ENCODE measurements around the gene FAM117A. TPM values are rescaled to one million over a fixed set of nuclear protein-coding genes. Genes with fewer than 3 reads are reported as not detected.
A peak's percentile ranks its signal among the peaks of the same experiment; 100 is the strongest.

FAM117A gene
- total and polyA plus RNA-seq, 3 experiments from 2014 or later, result 21.8 to 85.0 (median 24.8) TPM

GRCh38 chr17:49705254-49705653 lies 58.7 kb downstream of the FAM117A start:
- DNase-seq, result no peak
- H3K36me3 Mint-ChIP-seq, result peaks cover 0 to 85% (median 14%) of the 10 kb centered on the region in 3 donors
- no peaks in the 10 kb centered on the region for H3K9me3 Mint-ChIP-seq
- Histone ChIP-seq H3K4me3 (ENCODE audit: low read length) (no peak overlapping the region), H3K27ac (ENCODE audit: low read depth, low read length) (no peak overlapping the region), H3K9me3 (ENCODE audit: low read length) (no peaks in the 10 kb centered on the region), H3K4me1 (ENCODE audit: insufficient read depth, low read length) (peaks cover 26% of the 10 kb centered on the region), H3K36me3 (ENCODE audit: insufficient read depth, low read length) (peaks cover 41% of the 10 kb centered on the region), H3K27me3 (ENCODE audit: insufficient read depth, low read length, poor library complexity, severe bottlenecking) (no peaks in the 10 kb centered on the region)
- CTCF ChIA-PET, result interaction anchor here (1.4 to 5.6 kb wide), 3 partner anchors 9 to 135 kb away, joined by 3 to 38 read pairs (median 6); no protein-coding TSS in a partner anchor
- peak overlapping the region; percentile 56 to 99 (median 82) for H3K27ac Mint-ChIP-seq
- peaks cover 40 to 52% (median 50%) of the 10 kb centered on the region in 3 donors for H3K4me1 Mint-ChIP-seq
- peak overlapping the region; percentile 11 to 90 (median 69) for H3K4me3 Mint-ChIP-seq
- H3K27me3 Mint-ChIP-seq, result peaks cover 0 to 2% of the 10 kb centered on the region in 2 donors
- POLR2A ChIA-PET, result no interaction called here

GRCh38 chr17:49703557-49704277 lies 60.2 kb downstream of the FAM117A start:
- DNase-seq, result no peak
- H3K4me3 ChIP-seq (ENCODE audit: low read length), result no peak overlapping the region
- H3K36me3 Mint-ChIP-seq, result peaks cover 3 to 82% (median 16%) of the 10 kb centered on the region in 3 donors
- peaks cover 41% of the 10 kb centered on the region for H3K36me3 ChIP-seq (ENCODE audit: insufficient read depth, low read length)
- no peak overlapping the region for H3K27ac ChIP-seq (ENCODE audit: low read depth, low read length)
- POLR2A ChIA-PET, result interaction anchor here (0.6 to 0.7 kb wide), 3 partner anchors 16 to 846 kb away, joined by 3 to 8 read pairs (median 5); partner anchors contain the start of gene FAM117A
- H3K27ac Mint-ChIP-seq, result peak overlapping the region in 4 of 8 donors; percentile 36 to 66 (median 62)
- peaks cover 0 to 2% of the 10 kb centered on the region in 2 donors for H3K27me3 Mint-ChIP-seq
- no peaks in the 10 kb centered on the region for H3K27me3 ChIP-seq (ENCODE audit: insufficient read depth, low read length, poor library complexity, severe bottlenecking)
- H3K4me3 Mint-ChIP-seq, result peak overlapping the region in 1 of 7 donors; percentile 21
- no peaks in the 10 kb centered on the region for H3K9me3 Mint-ChIP-seq
- peaks cover 22% of the 10 kb centered on the region for H3K4me1 ChIP-seq (ENCODE audit: insufficient read depth, low read length)
- no peaks in the 10 kb centered on the region for H3K9me3 ChIP-seq (ENCODE audit: low read length)
- peaks cover 30 to 43% (median 42%) of the 10 kb centered on the region in 3 donors for H3K4me1 Mint-ChIP-seq
- CTCF ChIA-PET, result interaction anchor here (0.9 to 5.6 kb wide), 5 partner anchors 8 to 148 kb away, joined by 3 to 38 read pairs (median 6); partner anchors contain the start of gene NXPH3

- Histone ChIP-seq H3K27me3 (ENCODE audit: insufficient read depth, low read length, poor library complexity, severe bottlenecking) (no peaks in the 10 kb centered on the region), H3K27ac (ENCODE audit: low read depth, low read length) (no peak overlapping the region), H3K4me1 (ENCODE audit: insufficient read depth, low read length) (peaks cover 14% of the 10 kb centered on the region), H3K36me3 (ENCODE audit: insufficient read depth, low read length) (peaks cover 41% of the 10 kb centered on the region), H3K4me3 (ENCODE audit: low read length) (no peak overlapping the region), H3K9me3 (ENCODE audit: low read length) (no peaks in the 10 kb centered on the region)
- Mint-ChIP-seq H3K9me3 (no peaks in the 10 kb centered on the region), H3K4me1 (peaks cover 18 to 29% (median 28%) of the 10 kb centered on the region in 3 donors), H3K36me3 (peaks cover 3 to 62% (median 16%) of the 10 kb centered on the region in 3 donors), H3K4me3 (no peak overlapping the region), H3K27me3 (no peaks in the 10 kb centered on the region), H3K27ac (peak overlapping the region in 1 of 8 donors; percentile 55)
- POLR2A ChIA-PET, result no interaction called here
- CTCF ChIA-PET, result interaction anchor here (1.3 to 1.8 kb wide), 2 partner anchors 9 to 131 kb away, joined by 3 to 12 read pairs; no protein-coding TSS in a partner anchor
- DNase-seq, result no peak
Measured at GRCh38 chr17:49700960-49701359, 63.0 kb downstream of the FAM117A start.

GRCh38 chr17:49699966-49700575 lies 63.9 kb downstream of the FAM117A start:
- Histone ChIP-seq H3K9me3 (ENCODE audit: low read length) (no peaks in the 10 kb centered on the region), H3K4me1 (ENCODE audit: insufficient read depth, low read length) (peaks cover 17% of the 10 kb centered on the region), H3K4me3 (ENCODE audit: low read length) (no peak overlapping the region), H3K27me3 (ENCODE audit: insufficient read depth, low read length, poor library complexity, severe bottlenecking) (no peaks in the 10 kb centered on the region), H3K27ac (ENCODE audit: low read depth, low read length) (no peak overlapping the region), H3K36me3 (ENCODE audit: insufficient read depth, low read length) (peaks cover 32% of the 10 kb centered on the region)
- DNase-seq, result no peak
- H3K27ac Mint-ChIP-seq, result peak overlapping the region in 4 of 8 donors; percentile 17 to 84 (median 46)
- H3K36me3 Mint-ChIP-seq, result peaks cover 3 to 54% (median 15%) of the 10 kb centered on the region in 3 donors
- H3K4me1 Mint-ChIP-seq, result peaks cover 21 to 29% (median 29%) of the 10 kb centered on the region in 3 donors
- ChIA-PET CTCF (interaction anchor here (1.3 to 1.8 kb wide), 3 partner anchors 8 to 130 kb away, joined by 3 to 12 read pairs (median 3); no protein-coding TSS in a partner anchor), POLR2A (interaction anchor here (0.6 to 1.2 kb wide), 2 partner anchors 118 to 199 kb away, joined by 3 read pairs; no protein-coding TSS in a partner anchor)
- no peak overlapping the region for H3K4me3 Mint-ChIP-seq
- H3K9me3 Mint-ChIP-seq, result no peaks in the 10 kb centered on the region
- no peaks in the 10 kb centered on the region for H3K27me3 Mint-ChIP-seq

GRCh38 chr17:49698005-49698404 lies 65.9 kb downstream of the FAM117A start:
- Mint-ChIP-seq H3K4me3 (no peak overlapping the region), H3K27me3 (no peaks in the 10 kb centered on the region), H3K36me3 (peaks cover 3 to 34% (median 12%) of the 10 kb centered on the region in 3 donors), H3K27ac (peak overlapping the region in 4 of 8 donors; percentile 23 to 72 (median 42)), H3K4me1 (peaks cover 24 to 27% (median 27%) of the 10 kb centered on the region in 3 donors), H3K9me3 (no peaks in the 10 kb centered on the region)
- H3K27me3 ChIP-seq (ENCODE audit: insufficient read depth, low read length, poor library complexity, severe bottlenecking), result no peaks in the 10 kb centered on the region
- POLR2A ChIA-PET, result no interaction called here
- H3K4me1 ChIP-seq (ENCODE audit: insufficient read depth, low read length), result peaks cover 20% of the 10 kb centered on the region
- CTCF ChIA-PET, result interaction anchor here (0.9 to 13.0 kb wide), 8 partner anchors 9 to 300 kb away, joined by 3 to 169 read pairs (median 4); no protein-coding TSS in a partner anchor
- no peaks in the 10 kb centered on the region for H3K9me3 ChIP-seq (ENCODE audit: low read length)
- peaks cover 11% of the 10 kb centered on the region for H3K36me3 ChIP-seq (ENCODE audit: insufficient read depth, low read length)
- DNase-seq, result no peak
- no peak overlapping the region for H3K27ac ChIP-seq (ENCODE audit: low read depth, low read length)
- no peak overlapping the region for H3K4me3 ChIP-seq (ENCODE audit: low read length)

GRCh38 chr17:49696233-49696761 lies 67.6 kb downstream of the FAM117A start:
- H3K27ac Mint-ChIP-seq, result peak overlapping the region; percentile 79 to 96 (median 90)
- no peaks in the 10 kb centered on the region for H3K9me3 Mint-ChIP-seq
- ChIA-PET CTCF (interaction anchor here (0.7 to 13.0 kb wide), 25 partner anchors 8 to 164 kb away, joined by 3 to 169 read pairs (median 4); partner anchors contain the start of gene NXPH3), POLR2A (interaction anchor here (0.5 to 1.9 kb wide), 6 partner anchors 12 to 152 kb away, joined by 3 to 5 read pairs (median 4); partner anchors contain the start of gene SLC35B1)
- Histone ChIP-seq H3K9me3 (ENCODE audit: low read length) (no peaks in the 10 kb centered on the region), H3K4me1 (ENCODE audit: insufficient read depth, low read length) (peaks cover 20% of the 10 kb centered on the region), H3K27ac (ENCODE audit: low read depth, low read length) (no peak overlapping the region), H3K27me3 (ENCODE audit: insufficient read depth, low read length, poor library complexity, severe bottlenecking) (no peaks in the 10 kb centered on the region), H3K36me3 (ENCODE audit: insufficient read depth, low read length) (peaks cover 6% of the 10 kb centered on the region), H3K4me3 (ENCODE audit: low read length) (no peak overlapping the region)
- peaks cover 3 to 20% (median 13%) of the 10 kb centered on the region in 3 donors for H3K36me3 Mint-ChIP-seq
- peak; percentile 30 to 79 (median 71) for DNase-seq
- H3K4me3 Mint-ChIP-seq, result peak overlapping the region; percentile 18 to 79 (median 47)
- no peaks in the 10 kb centered on the region for H3K27me3 Mint-ChIP-seq
- H3K4me1 Mint-ChIP-seq, result peaks cover 29 to 34% (median 33%) of the 10 kb centered on the region in 3 donors

GRCh38 chr17:49695698-49696232 lies 68.2 kb downstream of the FAM117A start:
- H3K4me3 Mint-ChIP-seq, result peak overlapping the region; percentile 18 to 79 (median 47)
- peaks cover 31 to 39% (median 34%) of the 10 kb centered on the region in 3 donors for H3K4me1 Mint-ChIP-seq
- CTCF ChIA-PET, result interaction anchor here (0.7 to 13.0 kb wide), 24 partner anchors 8 to 164 kb away, joined by 3 to 169 read pairs (median 4); partner anchors contain the start of gene NXPH3
- peaks cover 24% of the 10 kb centered on the region for H3K4me1 ChIP-seq (ENCODE audit: insufficient read depth, low read length)
- H3K4me3 ChIP-seq (ENCODE audit: low read length), result no peak overlapping the region
- peak in 1 of 5 donors; percentile 26 for DNase-seq
- H3K27me3 ChIP-seq (ENCODE audit: insufficient read depth, low read length, poor library complexity, severe bottlenecking), result no peaks in the 10 kb centered on the region
- peaks cover 3 to 15% (median 10%) of the 10 kb centered on the region in 3 donors for H3K36me3 Mint-ChIP-seq
- H3K36me3 ChIP-seq (ENCODE audit: insufficient read depth, low read length), result peaks cover under 1% of the 10 kb centered on the region
- no peak overlapping the region for H3K27ac ChIP-seq (ENCODE audit: low read depth, low read length)
- POLR2A ChIA-PET, result interaction anchor here (0.5 to 1.9 kb wide), 5 partner anchors 12 to 153 kb away, joined by 3 to 5 read pairs (median 4); partner anchors contain the start of gene SLC35B1
- no peaks in the 10 kb centered on the region for H3K9me3 ChIP-seq (ENCODE audit: low read length)
- no peaks in the 10 kb centered on the region for H3K9me3 Mint-ChIP-seq
- peak overlapping the region; percentile 79 to 96 (median 90) for H3K27ac Mint-ChIP-seq
- no peaks in the 10 kb centered on the region for H3K27me3 Mint-ChIP-seq

All from CD8-positive, alpha-beta memory T cell (primary cell).